Kidney epithelial cell (primary cell): Measurements from ENCODE around the gene GALNT1. TPM values are rescaled to one million over a fixed set of nuclear protein-coding genes. Genes with fewer than 3 reads are reported as not detected.

Experiments used
- DNase-seq: peaks from one replicate; pipeline ENCODE4 v3.0.0-alpha.2; 2010; ENCODE audit warnings: low read depth
- H3K27me3 ChIP-seq: 2 replicates; pipeline ENCODE4 v1.6.0; 2011; ENCODE audit warnings: low read length; ENCODE audit not compliant: control insufficient read depth, insufficient read depth
- H3K36me3 ChIP-seq: 2 replicates; pipeline ENCODE4 v1.5.1; 2011; ENCODE audit warnings: low read length; ENCODE audit not compliant: control insufficient read depth, insufficient read depth
- H3K4me3 ChIP-seq: 2 replicates; pipeline ENCODE4 v1.5.1; 2011; ENCODE audit warnings: low read depth, mild to moderate bottlenecking, control low read depth, low read length
- total RNA-seq: library from RNA; depleted of rRNA; stranded (reverse); fragments of >200 nt; gene quantifications from 2 replicates; pipeline ENCODE4 v1.2.3, GENCODE V29; 2015
- TF ChIP-seq, protein P1 (sequence below): IDR thresholded peaks from 2 replicates; pipeline ENCODE4 v1.5.1; 2011; ENCODE audit warnings: mild to moderate bottlenecking, moderate library complexity, low read length, control low read depth, inconsistent platforms; ENCODE audit not compliant: insufficient read depth, poor library complexity, severe bottlenecking

GALNT1 gene
- total RNA-seq, 1 donor from 2014 or later: 53.2 TPM

DNA sequence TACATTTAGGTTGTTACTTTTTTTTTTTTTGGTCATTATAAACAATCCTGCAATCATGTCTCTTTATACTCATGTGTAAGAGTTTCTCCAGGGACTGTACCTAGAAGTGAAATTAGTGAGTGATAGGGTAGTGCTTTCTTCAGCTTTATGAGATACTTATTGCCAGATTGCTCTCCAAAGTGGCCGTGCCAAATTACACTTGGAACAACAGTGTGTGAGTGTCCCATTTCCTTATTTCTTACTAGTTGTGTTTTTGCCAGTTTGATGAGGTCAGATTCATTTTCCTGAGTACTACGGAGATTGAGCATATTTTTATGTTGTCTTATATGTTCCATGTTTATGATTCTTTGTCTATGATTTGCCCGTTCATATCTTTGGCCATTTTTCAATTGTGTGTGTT is 39.2 kb downstream of the GALNT1 start:
- TF ChIP-seq, protein P1, sequence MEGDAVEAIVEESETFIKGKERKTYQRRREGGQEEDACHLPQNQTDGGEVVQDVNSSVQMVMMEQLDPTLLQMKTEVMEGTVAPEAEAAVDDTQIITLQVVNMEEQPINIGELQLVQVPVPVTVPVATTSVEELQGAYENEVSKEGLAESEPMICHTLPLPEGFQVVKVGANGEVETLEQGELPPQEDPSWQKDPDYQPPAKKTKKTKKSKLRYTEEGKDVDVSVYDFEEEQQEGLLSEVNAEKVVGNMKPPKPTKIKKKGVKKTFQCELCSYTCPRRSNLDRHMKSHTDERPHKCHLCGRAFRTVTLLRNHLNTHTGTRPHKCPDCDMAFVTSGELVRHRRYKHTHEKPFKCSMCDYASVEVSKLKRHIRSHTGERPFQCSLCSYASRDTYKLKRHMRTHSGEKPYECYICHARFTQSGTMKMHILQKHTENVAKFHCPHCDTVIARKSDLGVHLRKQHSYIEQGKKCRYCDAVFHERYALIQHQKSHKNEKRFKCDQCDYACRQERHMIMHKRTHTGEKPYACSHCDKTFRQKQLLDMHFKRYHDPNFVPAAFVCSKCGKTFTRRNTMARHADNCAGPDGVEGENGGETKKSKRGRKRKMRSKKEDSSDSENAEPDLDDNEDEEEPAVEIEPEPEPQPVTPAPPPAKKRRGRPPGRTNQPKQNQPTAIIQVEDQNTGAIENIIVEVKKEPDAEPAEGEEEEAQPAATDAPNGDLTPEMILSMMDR: no peak
- Histone ChIP-seq H3K36me3 (no peaks in the 10 kb centered on the region), H3K4me3 (no peak overlapping the region), H3K27me3 (no peaks in the 10 kb centered on the region)
- no peak for DNase-seq

DNA sequence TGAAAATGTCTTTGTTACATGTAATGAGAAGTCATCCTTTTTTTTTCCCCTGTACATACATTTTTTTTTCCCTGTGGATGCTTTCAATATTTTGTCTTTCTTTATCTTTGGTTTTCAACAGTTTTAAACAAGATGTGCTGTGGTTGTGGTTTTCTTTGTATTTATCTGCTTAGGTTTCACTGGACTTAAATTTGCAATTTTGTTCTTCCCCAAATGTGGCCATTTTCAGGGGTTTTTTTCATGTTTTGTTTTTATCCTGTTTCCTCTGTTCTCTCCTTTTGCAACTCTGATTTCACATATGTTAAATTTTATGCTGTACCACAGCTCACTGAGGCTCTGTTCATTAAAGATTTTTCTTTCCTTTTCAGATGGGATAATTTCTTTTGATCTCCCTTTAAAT is 41.7 kb downstream of the GALNT1 start:
- no peaks in the 10 kb centered on the region for H3K36me3 ChIP-seq
- DNase-seq: no peak
- H3K27me3 ChIP-seq: no peaks in the 10 kb centered on the region
- TF ChIP-seq, protein P1: no peak
- H3K4me3 ChIP-seq: no peak overlapping the region

DNA sequence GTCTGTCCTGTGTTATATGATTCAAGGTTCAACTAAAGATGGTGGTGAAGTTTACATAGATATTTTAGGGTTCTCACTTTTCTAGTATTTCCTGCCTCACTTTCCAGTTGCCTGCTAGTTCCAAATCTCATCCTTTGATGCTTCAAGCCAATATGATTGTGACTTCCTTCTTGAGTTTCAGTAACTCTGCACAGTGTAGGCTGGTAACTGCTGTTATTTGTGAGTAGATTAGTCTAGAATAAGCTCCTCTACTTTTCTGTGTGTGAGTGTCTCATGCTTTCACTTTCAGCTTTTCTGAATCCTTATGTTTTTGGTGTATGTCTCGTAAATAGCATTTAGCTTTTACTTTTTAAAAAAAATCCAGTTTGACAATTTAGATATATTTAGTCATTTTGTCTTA is 42.6 kb downstream of the GALNT1 start:
- Histone ChIP-seq H3K27me3 (no peaks in the 10 kb centered on the region), H3K36me3 (no peaks in the 10 kb centered on the region), H3K4me3 (no peak overlapping the region)
- DNase-seq: no peak
- TF ChIP-seq, protein P1: no peak

DNA sequence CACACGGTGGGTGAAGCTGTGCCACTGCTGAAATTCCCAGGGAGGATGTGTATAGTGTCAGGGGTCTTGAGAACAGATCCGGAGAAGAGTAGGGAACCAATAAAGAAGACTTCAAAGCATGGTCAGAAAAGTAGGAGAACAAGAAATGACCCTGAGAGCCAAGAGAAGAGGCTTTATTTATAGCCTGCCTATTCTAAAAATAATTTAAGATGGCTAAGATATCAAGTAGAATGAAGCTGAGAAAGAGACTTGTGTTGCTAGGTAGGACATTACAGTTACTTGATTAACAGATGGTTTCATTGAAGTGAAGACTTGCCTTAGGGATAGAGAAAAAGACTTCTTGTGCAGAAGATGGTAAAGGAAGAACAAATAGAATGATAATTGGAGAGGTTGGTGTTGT is 43.7 kb downstream of the GALNT1 start:
- TF ChIP-seq, protein P1: no peak
- no peak for DNase-seq
- no peaks in the 10 kb centered on the region for H3K27me3 ChIP-seq
- no peaks in the 10 kb centered on the region for H3K36me3 ChIP-seq
- no peak overlapping the region for H3K4me3 ChIP-seq

DNA sequence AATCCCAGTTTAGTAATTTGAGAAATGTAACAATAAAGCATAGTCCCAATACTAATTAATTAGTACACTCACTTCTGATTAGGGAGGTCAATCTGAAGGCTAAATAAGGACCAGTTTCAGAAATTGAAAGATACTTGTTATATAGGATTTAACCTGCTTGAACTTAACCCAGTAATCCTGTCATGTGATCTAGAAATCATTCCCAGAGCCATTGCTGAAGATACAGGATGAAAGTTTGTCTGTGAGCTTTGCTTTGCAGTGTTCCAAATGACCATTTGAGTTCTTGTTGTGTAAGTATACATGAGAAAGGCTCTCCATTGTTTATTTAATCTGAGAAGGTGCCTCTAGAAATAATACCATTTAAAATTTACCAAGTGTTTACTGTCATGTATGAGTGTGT is 52.2 kb downstream of the GALNT1 start:
- H3K4me3 ChIP-seq: no peak overlapping the region
- no peaks in the 10 kb centered on the region for H3K27me3 ChIP-seq
- TF ChIP-seq, protein P1: no peak
- no peaks in the 10 kb centered on the region for H3K36me3 ChIP-seq
- DNase-seq: no peak

DNA sequence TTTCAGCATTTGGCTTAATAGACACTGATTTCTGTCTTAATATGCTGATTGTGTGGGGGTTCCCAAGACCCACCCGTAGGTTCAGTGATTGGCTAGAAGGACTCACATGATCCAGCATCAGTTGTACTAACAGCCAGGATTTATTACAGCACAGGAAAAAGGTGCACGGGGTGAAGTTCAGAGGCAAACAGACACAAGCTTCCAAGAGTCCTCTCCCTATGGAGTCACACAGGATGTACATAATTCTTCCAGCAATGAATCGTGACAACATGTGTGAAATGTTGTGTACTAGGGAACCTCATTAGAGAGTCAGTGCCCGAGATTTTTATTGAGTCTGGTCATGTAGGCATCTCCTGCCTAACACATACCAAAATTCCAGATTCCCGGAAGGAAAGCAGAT is 52.8 kb downstream of the GALNT1 start:
- TF ChIP-seq, protein P1: no peak
- no peaks in the 10 kb centered on the region for H3K36me3 ChIP-seq
- no peaks in the 10 kb centered on the region for H3K27me3 ChIP-seq
- no peak for DNase-seq
- H3K4me3 ChIP-seq: no peak overlapping the region
